Adrenal gland (tissue), 5 donors: ENCODE results near the gene OR6X1.

ENCODE experiments used
- POLR2A ChIP-seq, 2 donors: fragments of 450-650 bp; IDR thresholded peaks; one replicate each; pipeline ENCODE4 v1.6.1; 2017; ENCODE audit warnings: antibody characterized with exemption in 2 of 2, mild to moderate bottlenecking in 2 of 2, moderate library complexity in 1 of 2
- TF ChIP-seq, protein P1 (sequence below), 6 experiments: fragments of 450-650 bp in 4 of 6; fragments of 200-600 bp in 2 of 6; sonication (generic) in 1 of 6; IDR thresholded peaks; 1 replicate in 5 of 6; 2 replicates in 1 of 6; pipeline versions ENCODE4 v1.5.1 to v1.8.0; 2016 to 2021; ENCODE audit warnings: antibody characterized with exemption in 6 of 6, mild to moderate bottlenecking in 2 of 6, moderate library complexity in 1 of 6
- donor health status: DM: no; HTN: no; CAD: no.

DNA sequence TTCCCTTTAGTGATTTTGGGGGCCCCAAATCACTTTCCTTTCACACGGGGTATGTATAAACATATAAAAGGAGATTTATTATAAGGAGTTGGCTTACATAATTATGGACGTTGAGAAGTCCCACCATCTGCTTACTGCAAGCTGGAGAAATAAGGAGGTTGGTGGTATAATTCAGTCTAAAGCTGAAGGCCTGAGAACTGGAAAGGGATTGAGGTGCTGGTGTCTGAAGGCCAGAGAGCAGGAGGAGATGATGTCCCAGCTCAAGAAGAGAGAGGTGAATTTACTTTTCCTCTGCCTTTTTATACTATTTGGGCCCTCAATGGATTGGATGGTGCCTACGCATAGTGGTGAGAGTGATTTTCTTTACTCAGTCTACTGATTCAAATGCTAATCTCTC, 11.6 kb downstream of the OR6X1 start:
- TF ChIP-seq, protein P1, sequence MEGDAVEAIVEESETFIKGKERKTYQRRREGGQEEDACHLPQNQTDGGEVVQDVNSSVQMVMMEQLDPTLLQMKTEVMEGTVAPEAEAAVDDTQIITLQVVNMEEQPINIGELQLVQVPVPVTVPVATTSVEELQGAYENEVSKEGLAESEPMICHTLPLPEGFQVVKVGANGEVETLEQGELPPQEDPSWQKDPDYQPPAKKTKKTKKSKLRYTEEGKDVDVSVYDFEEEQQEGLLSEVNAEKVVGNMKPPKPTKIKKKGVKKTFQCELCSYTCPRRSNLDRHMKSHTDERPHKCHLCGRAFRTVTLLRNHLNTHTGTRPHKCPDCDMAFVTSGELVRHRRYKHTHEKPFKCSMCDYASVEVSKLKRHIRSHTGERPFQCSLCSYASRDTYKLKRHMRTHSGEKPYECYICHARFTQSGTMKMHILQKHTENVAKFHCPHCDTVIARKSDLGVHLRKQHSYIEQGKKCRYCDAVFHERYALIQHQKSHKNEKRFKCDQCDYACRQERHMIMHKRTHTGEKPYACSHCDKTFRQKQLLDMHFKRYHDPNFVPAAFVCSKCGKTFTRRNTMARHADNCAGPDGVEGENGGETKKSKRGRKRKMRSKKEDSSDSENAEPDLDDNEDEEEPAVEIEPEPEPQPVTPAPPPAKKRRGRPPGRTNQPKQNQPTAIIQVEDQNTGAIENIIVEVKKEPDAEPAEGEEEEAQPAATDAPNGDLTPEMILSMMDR (IDR thresholded peaks at IDR 0.05), result no peak
- no peak for TF ChIP-seq POLR2A (IDR thresholded peaks at IDR 0.05)
